ENCODE results near the gene HOXA2. TPM values are rescaled to one million over a fixed set of nuclear protein-coding genes. Genes with fewer than 3 reads are reported as not detected.

HOXA2 gene
- total RNA-seq, 2 donors from 2014 or later, result 1.4 TPM; not detected in 1

GRCh38 chr7:27148756-27149641 is 46.5 kb upstream of the HOXA2 start:
- intact Hi-C loops (cut with DNase I), result no loop called here
- Histone ChIP-seq H3K27me3 (replicated peaks; ENCODE audit: insufficient read depth) (no peaks in the 10 kb centered on the region), H3K4me1 (replicated peaks) (peaks cover 4% of the 10 kb centered on the region), H3K36me3 (no peaks in the 10 kb centered on the region), H3K4me3 (peak overlapping the region; percentile 35 to 39), H3K9me3 (no peaks in the 10 kb centered on the region), H3K27ac (peak overlapping the region; percentile 85 to 87)
- peak; percentile 72 for TF ChIP-seq POLR2AphosphoS5 (IDR thresholded peaks at IDR 0.05)
- no peak for TF ChIP-seq CTCF (IDR thresholded peaks at IDR 0.05)
- 26% methylated on average over 30 of the region's 30 CpGs for WGBS
- DNase-seq (ENCODE audit: low spot score), result no peak

- intact Hi-C loops (cut with DNase I), result no loop called here
- DNase-seq (ENCODE audit: low spot score), result no peak
- Histone ChIP-seq H3K27me3 (replicated peaks; ENCODE audit: insufficient read depth) (no peaks in the 10 kb centered on the region), H3K9me3 (no peaks in the 10 kb centered on the region), H3K27ac (peak overlapping the region; percentile 85 to 87), H3K36me3 (no peaks in the 10 kb centered on the region), H3K4me1 (replicated peaks) (peaks cover 4% of the 10 kb centered on the region), H3K4me3 (peak overlapping the region; percentile 35 to 38)
- WGBS, result 28% methylated on average over 28 of the region's 28 CpGs
- peak; percentile 0 for TF ChIP-seq POLR2AphosphoS5 (IDR thresholded peaks at IDR 0.05)
- TF ChIP-seq POLR2A (IDR thresholded peaks at IDR 0.05), result no peak
These were observed 45.7 kb upstream of the HOXA2 start for GRCh38 chr7:27148031-27148755.

GRCh38 chr7:27147199-27148030 is 44.9 kb upstream of the HOXA2 start, which contains the start of gene HOXA6:
Gene HOXA6, minus strand, starts transcription at chr7:27147774. Its CDS starts 25 bp downstream, at chr7:27147749.
- no peaks in the 10 kb centered on the region for H3K36me3 ChIP-seq
- intact Hi-C loops (cut with DNase I), result no loop called here
- H3K27me3 ChIP-seq (replicated peaks; ENCODE audit: insufficient read depth), result no peaks in the 10 kb centered on the region
- 48% methylated on average over 55 of the region's 63 CpGs for WGBS
- TF ChIP-seq POLR2A (IDR thresholded peaks at IDR 0.05) (no peak), CTCF (IDR thresholded peaks at IDR 0.05) (no peak), POLR2AphosphoS5 (IDR thresholded peaks at IDR 0.05) (no peak)
- peak within 1 kb of the TSS; percentile 35 to 38 for H3K4me3 ChIP-seq
- H3K9me3 ChIP-seq, result no peaks in the 10 kb centered on the region
- peak within 1 kb of the TSS; percentile 85 to 87 for H3K27ac ChIP-seq
- peak; percentile 77 for DNase-seq (ENCODE audit: low spot score)
- H3K4me1 ChIP-seq (replicated peaks), result peaks cover 4% of the 10 kb centered on the region

- 78% methylated on average over 5 of the region's 5 CpGs for WGBS
- H3K27me3 ChIP-seq (replicated peaks; ENCODE audit: insufficient read depth), result no peaks in the 10 kb centered on the region
- no peaks in the 10 kb centered on the region for H3K9me3 ChIP-seq
- intact Hi-C loops (cut with DNase I), result no loop called here
- peak overlapping the region; percentile 85 to 87 for H3K27ac ChIP-seq
- H3K36me3 ChIP-seq, result no peaks in the 10 kb centered on the region
- H3K4me3 ChIP-seq, result peak overlapping the region in 1 of 2 donors; percentile 38
- TF ChIP-seq POLR2AphosphoS5 (IDR thresholded peaks at IDR 0.05) (no peak), CTCF (IDR thresholded peaks at IDR 0.05) (no peak), POLR2A (IDR thresholded peaks at IDR 0.05) (no peak)
- no peak for DNase-seq (ENCODE audit: low spot score)
- H3K4me1 ChIP-seq (replicated peaks), result peaks cover 4% of the 10 kb centered on the region
These were observed 44.2 kb upstream of the HOXA2 start for GRCh38 chr7:27146491-27147198.

All from prostate gland (tissue), 2 donors.